WERI-Rb-1 (cell line): ENCODE results near the gene CNTN5.

Experiments
- DNase-seq: peaks from one replicate; pipeline ENCODE4 v3.0.0-alpha.2; 2020
- H3K27ac ChIP-seq: fragments of 250-450 bp; sonication (Bioruptor Pico); 2 replicates; pipeline ENCODE4 v1.5.1; 2020; ENCODE audit warnings: mild to moderate bottlenecking, moderate library complexity
- H3K27me3 ChIP-seq: fragments of 250-450 bp; sonication (Bioruptor Pico); 2 replicates; pipeline ENCODE4 v1.5.1; 2021; ENCODE audit warnings: mild to moderate bottlenecking, low read depth, moderate library complexity; ENCODE audit not compliant: insufficient read depth, severe bottlenecking
- H3K36me3 ChIP-seq: fragments of 250-450 bp; sonication (Bioruptor Pico); 2 replicates; pipeline ENCODE4 v1.5.1; 2020; ENCODE audit warnings: mild to moderate bottlenecking, moderate library complexity
- H3K4me3 ChIP-seq: 2 replicates; pipeline ENCODE4 v1.5.1; 2011; ENCODE audit warnings: low read depth, mild to moderate bottlenecking, control low read depth, low read length
- H3K9me3 ChIP-seq: fragments of 250-450 bp; sonication (Bioruptor Pico); 2 replicates; pipeline ENCODE4 v1.5.1; 2021; ENCODE audit warnings: mild to moderate bottlenecking, moderate library complexity; ENCODE audit not compliant: severe bottlenecking
- TF ChIP-seq, protein P1 (sequence below): IDR thresholded peaks from 2 replicates; pipeline ENCODE4 v1.5.1; 2011; ENCODE audit warnings: low read depth, mild to moderate bottlenecking, control low read depth, inconsistent platforms, low read length

CNTN5 gene

DNA sequence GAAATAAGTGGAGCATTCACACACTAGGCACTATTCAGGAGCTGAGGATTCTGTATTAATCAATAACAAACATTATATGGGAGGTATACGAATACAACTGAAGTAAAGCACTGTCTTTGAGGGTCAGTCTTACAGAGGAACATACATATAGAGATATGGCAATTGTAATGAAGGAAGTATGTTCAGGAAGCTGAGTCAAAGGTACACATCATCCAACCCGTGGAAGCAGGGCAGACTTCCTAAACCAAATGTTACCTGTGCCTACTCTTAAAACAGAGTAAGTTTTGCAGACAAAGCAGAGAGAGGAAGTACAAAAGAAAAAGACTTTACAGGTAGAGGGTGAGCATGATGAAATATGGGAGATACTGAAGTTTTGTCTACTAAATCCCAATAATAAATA is 1185.2 kb downstream of the CNTN5 start:
- TF ChIP-seq, protein P1, sequence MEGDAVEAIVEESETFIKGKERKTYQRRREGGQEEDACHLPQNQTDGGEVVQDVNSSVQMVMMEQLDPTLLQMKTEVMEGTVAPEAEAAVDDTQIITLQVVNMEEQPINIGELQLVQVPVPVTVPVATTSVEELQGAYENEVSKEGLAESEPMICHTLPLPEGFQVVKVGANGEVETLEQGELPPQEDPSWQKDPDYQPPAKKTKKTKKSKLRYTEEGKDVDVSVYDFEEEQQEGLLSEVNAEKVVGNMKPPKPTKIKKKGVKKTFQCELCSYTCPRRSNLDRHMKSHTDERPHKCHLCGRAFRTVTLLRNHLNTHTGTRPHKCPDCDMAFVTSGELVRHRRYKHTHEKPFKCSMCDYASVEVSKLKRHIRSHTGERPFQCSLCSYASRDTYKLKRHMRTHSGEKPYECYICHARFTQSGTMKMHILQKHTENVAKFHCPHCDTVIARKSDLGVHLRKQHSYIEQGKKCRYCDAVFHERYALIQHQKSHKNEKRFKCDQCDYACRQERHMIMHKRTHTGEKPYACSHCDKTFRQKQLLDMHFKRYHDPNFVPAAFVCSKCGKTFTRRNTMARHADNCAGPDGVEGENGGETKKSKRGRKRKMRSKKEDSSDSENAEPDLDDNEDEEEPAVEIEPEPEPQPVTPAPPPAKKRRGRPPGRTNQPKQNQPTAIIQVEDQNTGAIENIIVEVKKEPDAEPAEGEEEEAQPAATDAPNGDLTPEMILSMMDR, result no peak
- Histone ChIP-seq H3K27me3 (no peaks in the 10 kb centered on the region), H3K36me3 (no peaks in the 10 kb centered on the region), H3K27ac (no peak overlapping the region), H3K9me3 (no peaks in the 10 kb centered on the region), H3K4me3 (no peak overlapping the region)
- DNase-seq, result no peak

DNA sequence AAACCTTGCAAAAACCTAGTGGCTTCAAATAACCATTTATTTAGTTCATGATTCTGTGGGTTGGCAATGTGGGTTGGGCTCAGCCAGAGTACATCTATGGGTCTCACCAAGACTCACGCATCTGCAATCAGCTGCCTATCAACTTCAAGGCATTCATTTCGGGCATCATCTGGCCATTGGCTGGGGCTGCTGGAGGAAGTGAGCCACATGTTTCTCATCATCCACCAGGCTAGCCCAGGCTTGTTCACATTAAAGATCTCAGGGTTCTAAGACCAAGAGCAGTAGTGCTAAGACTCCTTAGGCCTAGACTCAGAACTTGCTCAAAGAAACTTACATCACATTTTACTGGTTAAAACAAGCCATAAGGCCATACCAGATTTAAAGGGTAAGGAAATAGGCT is 1187.5 kb downstream of the CNTN5 start:
- Histone ChIP-seq H3K27me3 (no peaks in the 10 kb centered on the region), H3K4me3 (no peak overlapping the region), H3K9me3 (no peaks in the 10 kb centered on the region), H3K36me3 (no peaks in the 10 kb centered on the region), H3K27ac (no peak overlapping the region)
- TF ChIP-seq, protein P1, result no peak
- DNase-seq, result no peak

DNA sequence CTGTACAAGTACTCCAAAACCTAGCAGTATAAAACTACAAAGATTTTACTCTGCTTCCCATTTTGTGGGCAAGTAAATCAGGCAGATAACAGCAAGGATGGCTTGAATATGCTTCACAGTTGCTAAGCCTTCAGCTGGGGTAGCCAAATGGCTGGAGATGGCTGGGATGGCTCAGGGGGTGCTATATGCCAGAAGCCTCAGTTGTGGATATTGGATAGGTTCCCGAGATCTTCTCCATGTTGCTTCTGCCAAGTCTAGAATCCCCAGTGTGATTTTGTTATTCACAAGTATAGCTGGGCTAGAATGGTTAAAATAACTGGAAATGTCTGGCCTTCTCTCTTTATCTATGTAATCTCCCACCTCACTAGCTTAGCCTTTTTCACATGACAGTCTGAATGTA is 1194.0 kb downstream of the CNTN5 start:
- TF ChIP-seq, protein P1, result no peak
- Histone ChIP-seq H3K27ac (no peak overlapping the region), H3K36me3 (no peaks in the 10 kb centered on the region), H3K4me3 (no peak overlapping the region), H3K9me3 (no peaks in the 10 kb centered on the region), H3K27me3 (no peaks in the 10 kb centered on the region)
- DNase-seq, result no peak

DNA sequence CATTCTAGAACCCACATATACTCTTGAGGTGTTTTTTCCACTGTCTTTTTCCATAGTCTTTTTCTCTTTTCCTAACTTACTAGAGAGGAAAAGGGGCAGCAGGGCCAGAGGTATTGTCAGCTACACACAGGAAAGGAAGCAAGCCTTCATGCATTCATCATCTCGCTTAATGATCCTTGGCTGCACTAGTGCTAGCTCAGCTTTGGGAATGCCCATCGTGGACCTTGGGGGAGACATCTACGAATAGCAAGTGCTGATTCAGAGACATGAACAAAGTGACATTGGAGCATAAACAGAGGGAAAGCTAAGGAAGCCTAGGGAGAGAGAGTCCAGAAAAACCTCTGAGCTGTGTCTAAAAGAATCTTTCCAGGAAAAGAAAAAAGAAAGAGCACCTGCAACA is 1200.1 kb downstream of the CNTN5 start:
- Histone ChIP-seq H3K27ac (no peak overlapping the region), H3K9me3 (no peaks in the 10 kb centered on the region), H3K4me3 (no peak overlapping the region), H3K36me3 (no peaks in the 10 kb centered on the region), H3K27me3 (no peaks in the 10 kb centered on the region)
- DNase-seq, result no peak
- TF ChIP-seq, protein P1, result no peak

DNA sequence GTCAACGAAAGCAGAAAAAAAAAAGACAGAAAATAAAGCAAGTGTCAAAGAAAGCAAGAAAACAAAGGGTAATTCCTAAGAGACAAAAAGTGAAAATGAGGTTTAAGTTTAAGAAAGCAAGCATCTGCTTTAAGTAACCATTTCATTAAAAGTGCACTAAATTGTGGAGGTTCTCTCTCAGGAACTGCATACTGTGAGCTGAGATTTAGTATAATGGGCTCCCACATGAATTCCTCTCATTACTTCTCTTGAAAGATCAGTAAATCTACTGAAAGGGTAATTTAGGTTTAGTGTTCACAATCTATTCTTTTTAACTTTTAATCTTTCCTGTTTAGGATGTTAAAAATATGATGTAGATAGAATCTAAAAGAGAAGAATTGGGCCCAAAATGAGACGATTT is 1201.0 kb downstream of the CNTN5 start:
- TF ChIP-seq, protein P1, result no peak
- no peaks in the 10 kb centered on the region for H3K36me3 ChIP-seq
- H3K27me3 ChIP-seq, result no peaks in the 10 kb centered on the region
- no peaks in the 10 kb centered on the region for H3K9me3 ChIP-seq
- no peak for DNase-seq
- no peak overlapping the region for H3K4me3 ChIP-seq
- no peak overlapping the region for H3K27ac ChIP-seq

DNA sequence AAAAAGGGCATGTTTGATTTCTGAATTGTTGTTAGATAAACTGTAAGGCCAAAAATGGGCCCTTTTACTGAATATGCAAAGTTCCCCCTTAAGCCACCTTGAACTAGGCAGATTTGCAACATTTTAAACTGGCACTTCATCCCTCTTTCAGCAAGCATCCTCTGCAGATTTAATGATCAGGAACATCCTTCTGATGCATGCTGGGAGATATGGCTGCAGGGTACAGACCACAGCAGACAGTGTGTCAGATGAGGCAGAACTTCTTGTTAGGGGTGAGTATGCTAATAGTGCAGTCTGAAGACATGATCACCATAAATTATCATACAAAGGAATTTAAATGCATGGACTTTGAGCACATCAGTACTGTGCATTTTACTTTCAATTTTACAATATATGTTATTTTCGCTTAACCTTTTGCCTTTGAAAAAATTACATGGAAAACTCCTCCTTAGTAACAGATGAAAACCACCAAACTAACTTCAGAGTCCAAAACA is 1203.8 kb downstream of the CNTN5 start:
- H3K27me3 ChIP-seq, result no peaks in the 10 kb centered on the region
- H3K27ac ChIP-seq, result no peak overlapping the region
- no peaks in the 10 kb centered on the region for H3K9me3 ChIP-seq
- DNase-seq, result no peak
- TF ChIP-seq, protein P1, result no peak
- H3K36me3 ChIP-seq, result no peaks in the 10 kb centered on the region
- no peak overlapping the region for H3K4me3 ChIP-seq
